Measurements from ENCODE around the gene ZDHHC14. TPM values are rescaled to one million over a fixed set of nuclear protein-coding genes. Genes with fewer than 3 reads are reported as not detected.

Gene ZDHHC14
- total and polyA plus RNA-seq, 3 donors from 2014 or later = 28.5 to 74.9 (median 67.9) TPM

GRCh38 chr6:157455731-157456523, 74.9 kb downstream of the ZDHHC14 start:
- no peak overlapping the region for H3K4me3 ChIP-seq
- intact Hi-C loops (cut with DNase I; ENCODE audit: low total_unique reads) = no loop called here
- peak; percentile 49 for DNase-seq
- peaks cover 25% of the 10 kb centered on the region for H3K4me1 ChIP-seq
- no peaks in the 10 kb centered on the region for H3K36me3 ChIP-seq (ENCODE audit: low read depth, missing control alignments)
- no peak for TF ChIP-seq POLR2A (IDR thresholded peaks at IDR 0.05)
- TF ChIP-seq, protein P1, sequence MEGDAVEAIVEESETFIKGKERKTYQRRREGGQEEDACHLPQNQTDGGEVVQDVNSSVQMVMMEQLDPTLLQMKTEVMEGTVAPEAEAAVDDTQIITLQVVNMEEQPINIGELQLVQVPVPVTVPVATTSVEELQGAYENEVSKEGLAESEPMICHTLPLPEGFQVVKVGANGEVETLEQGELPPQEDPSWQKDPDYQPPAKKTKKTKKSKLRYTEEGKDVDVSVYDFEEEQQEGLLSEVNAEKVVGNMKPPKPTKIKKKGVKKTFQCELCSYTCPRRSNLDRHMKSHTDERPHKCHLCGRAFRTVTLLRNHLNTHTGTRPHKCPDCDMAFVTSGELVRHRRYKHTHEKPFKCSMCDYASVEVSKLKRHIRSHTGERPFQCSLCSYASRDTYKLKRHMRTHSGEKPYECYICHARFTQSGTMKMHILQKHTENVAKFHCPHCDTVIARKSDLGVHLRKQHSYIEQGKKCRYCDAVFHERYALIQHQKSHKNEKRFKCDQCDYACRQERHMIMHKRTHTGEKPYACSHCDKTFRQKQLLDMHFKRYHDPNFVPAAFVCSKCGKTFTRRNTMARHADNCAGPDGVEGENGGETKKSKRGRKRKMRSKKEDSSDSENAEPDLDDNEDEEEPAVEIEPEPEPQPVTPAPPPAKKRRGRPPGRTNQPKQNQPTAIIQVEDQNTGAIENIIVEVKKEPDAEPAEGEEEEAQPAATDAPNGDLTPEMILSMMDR (IDR thresholded peaks at IDR 0.05) = no peak
- H3K9me3 ChIP-seq = no peaks in the 10 kb centered on the region
- no peaks in the 10 kb centered on the region for H3K27me3 ChIP-seq
- 36 to 54% methylated on average over 25 of the region's 25 CpGs for WGBS, 2 donors
- peak overlapping the region; percentile 28 to 81 for H3K27ac ChIP-seq

- 66 to 82% methylated on average over 4 of the region's 4 CpGs for WGBS, 2 donors
Observed at GRCh38 chr6:157456524-157456829, 75.5 kb downstream of the ZDHHC14 start.

GRCh38 chr6:157457787-157458186, 76.8 kb downstream of the ZDHHC14 start:
- WGBS, 2 donors = 89 to 90% methylated on average over 6 of the region's 6 CpGs
- no peak for DNase-seq
- Histone ChIP-seq H3K27me3 (no peaks in the 10 kb centered on the region), H3K9me3 (no peaks in the 10 kb centered on the region), H3K36me3 (ENCODE audit: low read depth, missing control alignments) (no peaks in the 10 kb centered on the region), H3K4me1 (peaks cover 32% of the 10 kb centered on the region), H3K4me3 (no peak overlapping the region), H3K27ac (no peak overlapping the region)
- intact Hi-C loops (cut with DNase I; ENCODE audit: low total_unique reads) = no loop called here
- TF ChIP-seq, protein P1 (IDR thresholded peaks at IDR 0.05) = no peak
- TF ChIP-seq POLR2A (IDR thresholded peaks at IDR 0.05) = no peak

More at GRCh38 chr6:157456524-157456829, 75.5 kb downstream of the ZDHHC14 start:
- intact Hi-C loops (cut with DNase I; ENCODE audit: low total_unique reads) = no loop called here
- Histone ChIP-seq H3K4me1 (peaks cover 29% of the 10 kb centered on the region), H3K27ac (peak overlapping the region; percentile 28 to 81), H3K4me3 (no peak overlapping the region), H3K9me3 (no peaks in the 10 kb centered on the region), H3K27me3 (no peaks in the 10 kb centered on the region), H3K36me3 (ENCODE audit: low read depth, missing control alignments) (no peaks in the 10 kb centered on the region)
- no peak for TF ChIP-seq POLR2A (IDR thresholded peaks at IDR 0.05)
- TF ChIP-seq, protein P1 (IDR thresholded peaks at IDR 0.05) = no peak
- DNase-seq = no peak

DNA sequence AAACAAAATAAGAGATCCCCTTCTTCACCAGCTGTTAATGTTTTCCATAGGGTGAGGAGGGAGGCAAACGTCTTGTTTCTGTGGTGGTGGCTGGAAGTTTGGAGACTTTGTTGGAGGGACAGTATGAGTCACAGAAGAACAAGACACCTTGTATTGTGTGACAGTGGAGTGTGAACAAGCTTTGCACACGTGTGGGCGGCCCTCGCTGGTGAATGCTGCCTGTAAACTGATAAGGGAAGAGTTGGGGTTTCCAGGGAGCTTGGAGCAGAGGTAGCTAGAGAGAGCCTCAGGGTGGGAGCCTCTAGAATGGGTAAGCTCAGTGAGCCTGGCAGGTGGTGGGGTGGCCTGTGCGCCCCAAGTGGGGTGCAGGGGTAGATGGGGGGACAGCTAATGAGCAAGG, 78.3 kb downstream of the ZDHHC14 start:
- Histone ChIP-seq H3K27me3 (no peaks in the 10 kb centered on the region), H3K36me3 (ENCODE audit: low read depth, missing control alignments) (no peaks in the 10 kb centered on the region), H3K4me1 (peaks cover 32% of the 10 kb centered on the region), H3K9me3 (no peaks in the 10 kb centered on the region), H3K27ac (no peak overlapping the region), H3K4me3 (no peak overlapping the region)
- no peak for DNase-seq
- intact Hi-C loops (cut with DNase I; ENCODE audit: low total_unique reads) = no loop called here
- WGBS, 2 donors = 85 to 90% methylated on average over 5 of the region's 5 CpGs
- TF ChIP-seq, protein P1 (IDR thresholded peaks at IDR 0.05) = no peak
- no peak for TF ChIP-seq POLR2A (IDR thresholded peaks at IDR 0.05)
